ENCODE measurements around the gene C15orf62. TPM values are rescaled to one million over a fixed set of nuclear protein-coding genes. Genes with fewer than 3 reads are reported as not detected.

Gene C15orf62
- not detected for polyA plus RNA-seq (2013, experiment 1 of 4)
- polyA plus RNA-seq (2013, experiment 2 of 4), result not detected
- not detected for polyA plus RNA-seq (2013, experiment 3 of 4)
- not detected for polyA plus RNA-seq (2013, experiment 4 of 4)

GRCh38 chr15:40769274-40770146 lies at the start of gene C15orf62:
TSS of gene C15orf62 (plus strand) at chr15:40769980. CDS start at chr15:40770496, 516 bp downstream.
- Histone ChIP-seq H3K4me3 (ENCODE audit: insufficient read depth, low read depth, low read length) (no peak within 1 kb of the TSS), H3K27me3 (ENCODE audit: control insufficient read depth, insufficient read depth, low read length, poor library complexity, severe bottlenecking) (peaks cover 8% of the 10 kb centered on the region), H3K27ac (ENCODE audit: insufficient read depth, low read depth, low read length, poor library complexity, severe bottlenecking) (no peak within 1 kb of the TSS), H3K4me1 (ENCODE audit: control insufficient read depth, insufficient read depth, low read length) (peaks cover 18% of the 10 kb centered on the region), H3K9me3 (ENCODE audit: control insufficient read depth, low read length) (no peaks in the 10 kb centered on the region), H3K36me3 (ENCODE audit: control insufficient read depth, insufficient read depth, low read length) (peaks cover 7% of the 10 kb centered on the region)
- 89 to 91% methylated on average over 28 of the region's 28 CpGs for WGBS, 2 experiments

- H3K4me1 ChIP-seq (ENCODE audit: control insufficient read depth, insufficient read depth, low read length), result no peaks in the 10 kb centered on the region
- H3K27ac ChIP-seq (ENCODE audit: insufficient read depth, low read depth, low read length, poor library complexity, severe bottlenecking), result no peak overlapping the region
- 100% methylated on average over 1 of the region's 1 CpG for WGBS, 2 experiments
- no peaks in the 10 kb centered on the region for H3K27me3 ChIP-seq (ENCODE audit: control insufficient read depth, insufficient read depth, low read length, poor library complexity, severe bottlenecking)
- no peaks in the 10 kb centered on the region for H3K9me3 ChIP-seq (ENCODE audit: control insufficient read depth, low read length)
- H3K4me3 ChIP-seq (ENCODE audit: insufficient read depth, low read depth, low read length), result no peak overlapping the region
- H3K36me3 ChIP-seq (ENCODE audit: control insufficient read depth, insufficient read depth, low read length), result peaks cover 4% of the 10 kb centered on the region
Observed at GRCh38 chr15:40721701-40722100, 48.1 kb upstream of the C15orf62 start.

GRCh38 chr15:40722354-40722753 lies 47.4 kb upstream of the C15orf62 start:
- H3K36me3 ChIP-seq (ENCODE audit: control insufficient read depth, insufficient read depth, low read length), result peaks cover 3% of the 10 kb centered on the region
- WGBS, 2 experiments, result 88 to 98% methylated on average over 3 of the region's 4 CpGs
- H3K27ac ChIP-seq (ENCODE audit: insufficient read depth, low read depth, low read length, poor library complexity, severe bottlenecking), result no peak overlapping the region
- no peaks in the 10 kb centered on the region for H3K9me3 ChIP-seq (ENCODE audit: control insufficient read depth, low read length)
- no peaks in the 10 kb centered on the region for H3K4me1 ChIP-seq (ENCODE audit: control insufficient read depth, insufficient read depth, low read length)
- H3K27me3 ChIP-seq (ENCODE audit: control insufficient read depth, insufficient read depth, low read length, poor library complexity, severe bottlenecking), result no peaks in the 10 kb centered on the region
- H3K4me3 ChIP-seq (ENCODE audit: insufficient read depth, low read depth, low read length), result no peak overlapping the region

- Histone ChIP-seq H3K27me3 (ENCODE audit: control insufficient read depth, insufficient read depth, low read length, poor library complexity, severe bottlenecking) (no peaks in the 10 kb centered on the region), H3K9me3 (ENCODE audit: control insufficient read depth, low read length) (no peaks in the 10 kb centered on the region), H3K27ac (ENCODE audit: insufficient read depth, low read depth, low read length, poor library complexity, severe bottlenecking) (no peak overlapping the region), H3K4me3 (ENCODE audit: insufficient read depth, low read depth, low read length) (no peak overlapping the region), H3K36me3 (ENCODE audit: control insufficient read depth, insufficient read depth, low read length) (no peaks in the 10 kb centered on the region), H3K4me1 (ENCODE audit: control insufficient read depth, insufficient read depth, low read length) (no peaks in the 10 kb centered on the region)
- 100% methylated on average over 1 of the region's 2 CpGs; no CpG with 5 or more reads in 1 of the 2 experiments for WGBS, 2 experiments
Observed at GRCh38 chr15:40722934-40723333, 46.8 kb upstream of the C15orf62 start.

- no peaks in the 10 kb centered on the region for H3K9me3 ChIP-seq (ENCODE audit: control insufficient read depth, low read length)
- no peaks in the 10 kb centered on the region for H3K4me1 ChIP-seq (ENCODE audit: control insufficient read depth, insufficient read depth, low read length)
- peaks cover 3% of the 10 kb centered on the region for H3K36me3 ChIP-seq (ENCODE audit: control insufficient read depth, insufficient read depth, low read length)
- H3K27ac ChIP-seq (ENCODE audit: insufficient read depth, low read depth, low read length, poor library complexity, severe bottlenecking), result no peak overlapping the region
- no peaks in the 10 kb centered on the region for H3K27me3 ChIP-seq (ENCODE audit: control insufficient read depth, insufficient read depth, low read length, poor library complexity, severe bottlenecking)
- 96 to 100% methylated on average over 2 of the region's 2 CpGs for WGBS, 2 experiments
- H3K4me3 ChIP-seq (ENCODE audit: insufficient read depth, low read depth, low read length), result no peak overlapping the region
Observed at GRCh38 chr15:40723919-40724318, 45.9 kb upstream of the C15orf62 start.

GRCh38 chr15:40731034-40731433 lies 38.7 kb upstream of the C15orf62 start:
- H3K9me3 ChIP-seq (ENCODE audit: control insufficient read depth, low read length), result no peaks in the 10 kb centered on the region
- H3K4me3 ChIP-seq (ENCODE audit: insufficient read depth, low read depth, low read length), result no peak overlapping the region
- H3K27ac ChIP-seq (ENCODE audit: insufficient read depth, low read depth, low read length, poor library complexity, severe bottlenecking), result no peak overlapping the region
- 94 to 98% methylated on average over 3 of the region's 3 CpGs for WGBS, 2 experiments
- H3K27me3 ChIP-seq (ENCODE audit: control insufficient read depth, insufficient read depth, low read length, poor library complexity, severe bottlenecking), result no peaks in the 10 kb centered on the region
- peaks cover 31% of the 10 kb centered on the region for H3K36me3 ChIP-seq (ENCODE audit: control insufficient read depth, insufficient read depth, low read length)
- no peaks in the 10 kb centered on the region for H3K4me1 ChIP-seq (ENCODE audit: control insufficient read depth, insufficient read depth, low read length)

- WGBS, 2 experiments, result 93 to 98% methylated on average over 4 of the region's 4 CpGs
- Histone ChIP-seq H3K4me3 (ENCODE audit: insufficient read depth, low read depth, low read length) (no peak overlapping the region), H3K9me3 (ENCODE audit: control insufficient read depth, low read length) (no peaks in the 10 kb centered on the region), H3K4me1 (ENCODE audit: control insufficient read depth, insufficient read depth, low read length) (no peaks in the 10 kb centered on the region), H3K27ac (ENCODE audit: insufficient read depth, low read depth, low read length, poor library complexity, severe bottlenecking) (no peak overlapping the region), H3K36me3 (ENCODE audit: control insufficient read depth, insufficient read depth, low read length) (peaks cover 20% of the 10 kb centered on the region), H3K27me3 (ENCODE audit: control insufficient read depth, insufficient read depth, low read length, poor library complexity, severe bottlenecking) (no peaks in the 10 kb centered on the region)
Observed at GRCh38 chr15:40736575-40736974, 33.2 kb upstream of the C15orf62 start.

- Histone ChIP-seq H3K4me1 (ENCODE audit: control insufficient read depth, insufficient read depth, low read length) (no peaks in the 10 kb centered on the region), H3K4me3 (ENCODE audit: insufficient read depth, low read depth, low read length) (no peak overlapping the region), H3K9me3 (ENCODE audit: control insufficient read depth, low read length) (no peaks in the 10 kb centered on the region), H3K27me3 (ENCODE audit: control insufficient read depth, insufficient read depth, low read length, poor library complexity, severe bottlenecking) (no peaks in the 10 kb centered on the region), H3K27ac (ENCODE audit: insufficient read depth, low read depth, low read length, poor library complexity, severe bottlenecking) (no peak overlapping the region), H3K36me3 (ENCODE audit: control insufficient read depth, insufficient read depth, low read length) (peaks cover 18% of the 10 kb centered on the region)
- 93 to 96% methylated on average over 3 of the region's 3 CpGs for WGBS, 2 experiments
Observed at GRCh38 chr15:40737048-40737447, 32.7 kb upstream of the C15orf62 start.

GRCh38 chr15:40739047-40739446 lies 30.7 kb upstream of the C15orf62 start:
- peaks cover 31% of the 10 kb centered on the region for H3K36me3 ChIP-seq (ENCODE audit: control insufficient read depth, insufficient read depth, low read length)
- WGBS, 2 experiments, result 21 to 33% methylated on average over 2 of the region's 2 CpGs

GRCh38 chr15:40739854-40740253 lies 29.9 kb upstream of the C15orf62 start:
- Histone ChIP-seq H3K9me3 (ENCODE audit: control insufficient read depth, low read length) (no peaks in the 10 kb centered on the region), H3K36me3 (ENCODE audit: control insufficient read depth, insufficient read depth, low read length) (peaks cover 26% of the 10 kb centered on the region), H3K27ac (ENCODE audit: insufficient read depth, low read depth, low read length, poor library complexity, severe bottlenecking) (no peak overlapping the region), H3K4me1 (ENCODE audit: control insufficient read depth, insufficient read depth, low read length) (no peaks in the 10 kb centered on the region), H3K4me3 (ENCODE audit: insufficient read depth, low read depth, low read length) (no peak overlapping the region), H3K27me3 (ENCODE audit: control insufficient read depth, insufficient read depth, low read length, poor library complexity, severe bottlenecking) (no peaks in the 10 kb centered on the region)
- 89 to 91% methylated on average over 2 of the region's 2 CpGs for WGBS, 2 experiments

More at GRCh38 chr15:40739047-40739446, 30.7 kb upstream of the C15orf62 start:
- no peak overlapping the region for H3K27ac ChIP-seq (ENCODE audit: insufficient read depth, low read depth, low read length, poor library complexity, severe bottlenecking)
- no peak overlapping the region for H3K4me3 ChIP-seq (ENCODE audit: insufficient read depth, low read depth, low read length)
- H3K4me1 ChIP-seq (ENCODE audit: control insufficient read depth, insufficient read depth, low read length), result no peaks in the 10 kb centered on the region
- H3K27me3 ChIP-seq (ENCODE audit: control insufficient read depth, insufficient read depth, low read length, poor library complexity, severe bottlenecking), result no peaks in the 10 kb centered on the region
- H3K9me3 ChIP-seq (ENCODE audit: control insufficient read depth, low read length), result no peaks in the 10 kb centered on the region

Measured in ectodermal cell (in vitro differentiated cells).